HG03439 (cell line): ENCODE results near the gene VSIG10L2.

Experiments
- ATAC-seq: cut with Tn5 transposase; IDR thresholded peaks from one replicate; pipeline ENCODE4 v1.9.1; 2021; ENCODE audit warnings: mild to moderate bottlenecking, moderate library complexity; ENCODE audit not compliant: unreplicated experiment

VSIG10L2 gene

GRCh38 chr11:125946712-125947418 lies 1.0 kb downstream of the VSIG10L2 start:
- ATAC-seq: no peak

GRCh38 chr11:125947419-125948277 lies 1.8 kb downstream of the VSIG10L2 start:
- no peak for ATAC-seq

- ATAC-seq: no peak
Measured at GRCh38 chr11:125948278-125949051, 2.6 kb downstream of the VSIG10L2 start.

GRCh38 chr11:125949271-125950177 lies 3.7 kb downstream of the VSIG10L2 start:
- ATAC-seq: no peak

- no peak for ATAC-seq
Measured at GRCh38 chr11:125950178-125950490, 4.3 kb downstream of the VSIG10L2 start.

GRCh38 chr11:125950696-125951651 lies 5.1 kb downstream of the VSIG10L2 start:
- no peak for ATAC-seq

- no peak for ATAC-seq
Measured at GRCh38 chr11:125951731-125952130, 5.9 kb downstream of the VSIG10L2 start.

- ATAC-seq: no peak
Measured at GRCh38 chr11:125952559-125952958, 6.7 kb downstream of the VSIG10L2 start.

- ATAC-seq: no peak
Measured at GRCh38 chr11:125952973-125953372, 7.1 kb downstream of the VSIG10L2 start.

GRCh38 chr11:125953401-125953935 lies 7.6 kb downstream of the VSIG10L2 start:
- ATAC-seq: no peak

- ATAC-seq: no peak
Measured at GRCh38 chr11:125954123-125954944, 8.5 kb downstream of the VSIG10L2 start.

- no peak for ATAC-seq
Measured at GRCh38 chr11:125954945-125955640, 9.2 kb downstream of the VSIG10L2 start.

- ATAC-seq: no peak
Measured at GRCh38 chr11:125955856-125956255, 10.0 kb downstream of the VSIG10L2 start.

GRCh38 chr11:125956391-125957134 lies 10.7 kb downstream of the VSIG10L2 start:
- ATAC-seq: no peak

GRCh38 chr11:125957618-125958332 lies 11.9 kb downstream of the VSIG10L2 start:
- no peak for ATAC-seq

- ATAC-seq: no peak
Measured at GRCh38 chr11:125958872-125959400, 13.1 kb downstream of the VSIG10L2 start.
